OCI-LY7 (cell line): ENCODE results near the gene TWNK. TPM values are rescaled to one million over a fixed set of nuclear protein-coding genes. Genes with fewer than 3 reads are reported as not detected.

Source experiments
- BruUV-seq: library from RNA; stranded (reverse); fragments of 400-500 nt; replicated peaks from 2 replicates; lab custom pipeline; 2021; lab: Mats Ljungman, UMichigan
- CTCF ChIA-PET: fragments of 300-600 bp; sonication (Branson Sonifier 250); formaldehyde crosslinking; loops from one replicate; lab custom pipeline; 2022; ENCODE audit warnings: antibody characterized with exemption; ENCODE audit not compliant: unreplicated experiment; lab: Charles Lee
- POLR2A ChIA-PET: fragments of 300-600 bp; sonication (Branson Sonifier 250); formaldehyde crosslinking; loops from one replicate; lab custom pipeline; 2022; ENCODE audit warnings: antibody characterized with exemption; lab: Charles Lee
- DNase-seq: peaks from one replicate; pipeline ENCODE4 v3.0.0-alpha.2; 2015; ENCODE audit warnings: low spot score
- H2AFZ ChIP-seq: fragments of 200-600 bp; sonication (generic), shearing (Covaris generic); 2 replicates; pipeline ENCODE4 v1.6.1; 2014; ENCODE audit warnings: mild to moderate bottlenecking, antibody characterized with exemption, low read length, moderate library complexity
- H3K27ac ChIP-seq: fragments of 200-600 bp; sonication (generic); 2 replicates; pipeline ENCODE4 v1.5.1; 2014; ENCODE audit warnings: mixed run types, low read depth, mild to moderate bottlenecking, moderate library complexity, low read length, inconsistent platforms; ENCODE audit not compliant: poor library complexity, severe bottlenecking
- H3K36me3 ChIP-seq: fragments of 200-600 bp; sonication (generic); 2 replicates; pipeline ENCODE4 v1.6.1; 2014; ENCODE audit warnings: mild to moderate bottlenecking, antibody characterized with exemption, low read length, moderate library complexity, mixed read lengths; ENCODE audit not compliant: insufficient read depth
- H3K4me1 ChIP-seq: fragments of 200-600 bp; sonication (generic); 2 replicates; pipeline ENCODE4 v1.5.1; 2014; ENCODE audit warnings: mild to moderate bottlenecking, low read length; ENCODE audit not compliant: insufficient read depth, poor library complexity, severe bottlenecking
- H3K4me2 ChIP-seq: fragments of 200-600 bp; sonication (generic); 2 replicates; pipeline ENCODE4 v1.6.1; 2014; ENCODE audit warnings: mild to moderate bottlenecking, low read length
- H3K4me3 ChIP-seq: fragments of 200-600 bp; sonication (generic); 2 replicates; pipeline ENCODE4 v1.5.1; 2014; ENCODE audit warnings: mild to moderate bottlenecking, low read depth, low read length; ENCODE audit not compliant: poor library complexity, severe bottlenecking
- H3K79me2 ChIP-seq: fragments of 200-600 bp; sonication (generic); 2 replicates; pipeline ENCODE4 v1.6.1; 2016; ENCODE audit warnings: low read depth, mild to moderate bottlenecking, low read length, moderate library complexity, mixed read lengths; ENCODE audit not compliant: insufficient read depth
- H3K9me2 ChIP-seq: fragments of 200-600 bp; sonication (generic); 2 replicates; pipeline ENCODE4 v1.6.1; 2016; ENCODE audit warnings: mild to moderate bottlenecking, low read length, mixed read lengths; ENCODE audit not compliant: insufficient read depth
- H3K9me3 ChIP-seq: fragments of 200-600 bp; sonication (generic); 2 replicates; pipeline ENCODE4 v1.6.1; 2014; ENCODE audit warnings: mild to moderate bottlenecking, mixed run types, low read length, mixed read lengths
- H4K20me1 ChIP-seq: fragments of 200-600 bp; sonication (generic); 2 replicates; pipeline ENCODE4 v1.6.1; 2014; ENCODE audit warnings: mild to moderate bottlenecking, antibody characterized with exemption, low read length, moderate library complexity, mixed read lengths; ENCODE audit not compliant: insufficient read depth
- EZH2phosphoT487 ChIP-seq: fragments of 200-600 bp; sonication (generic); IDR thresholded peaks from 2 replicates; pipeline ENCODE4 v1.6.1; 2018; ENCODE audit warnings: low read depth, borderline replicate concordance, mild to moderate bottlenecking, mixed run types, antibody characterized with exemption, low read length, moderate library complexity, mixed read lengths
- intact Hi-C: fragments of 100-400 bp; cut with micrococcal nuclease; formaldehyde crosslinking; loops from one replicate; pipeline ENCODE4 v1.10.0; 2022; ENCODE audit not compliant: unreplicated experiment
- microRNA-seq: library from miRNA; unstranded; fragments of <30 nt; microRNA quantifications from one replicate; pipeline ENCODE4 v1.2.0, GENCODE V29; 2022; ENCODE audit warnings: borderline replicate concordance
- small RNA-seq: library from RNA; depleted of rRNA; stranded (forward); fragments of <200 nt; gene quantifications from one replicate; pipeline ENCODE3, GENCODE V24; 2014
- total RNA-seq, 2 experiments: library from RNA; depleted of rRNA in 1 of 2; stranded (reverse); fragments of >200 nt in 1 of 2; shearing (Covaris generic) in 1 of 2; gene quantifications; 2 replicates each; pipeline ENCODE4 v1.2.3, GENCODE V29; 2014 to 2022
- TF ChIP-seq, protein P1 (sequence below): fragments of 200-600 bp; sonication (generic); conservative IDR thresholded peaks from 2 replicates; pipeline ENCODE4 v1.5.1; 2014; ENCODE audit warnings: mild to moderate bottlenecking, antibody characterized with exemption, low read length, moderate library complexity, mixed read lengths

TWNK gene
- total RNA-seq, 2 experiments from 2014 or later: 15.8 to 21.7 TPM

DNA sequence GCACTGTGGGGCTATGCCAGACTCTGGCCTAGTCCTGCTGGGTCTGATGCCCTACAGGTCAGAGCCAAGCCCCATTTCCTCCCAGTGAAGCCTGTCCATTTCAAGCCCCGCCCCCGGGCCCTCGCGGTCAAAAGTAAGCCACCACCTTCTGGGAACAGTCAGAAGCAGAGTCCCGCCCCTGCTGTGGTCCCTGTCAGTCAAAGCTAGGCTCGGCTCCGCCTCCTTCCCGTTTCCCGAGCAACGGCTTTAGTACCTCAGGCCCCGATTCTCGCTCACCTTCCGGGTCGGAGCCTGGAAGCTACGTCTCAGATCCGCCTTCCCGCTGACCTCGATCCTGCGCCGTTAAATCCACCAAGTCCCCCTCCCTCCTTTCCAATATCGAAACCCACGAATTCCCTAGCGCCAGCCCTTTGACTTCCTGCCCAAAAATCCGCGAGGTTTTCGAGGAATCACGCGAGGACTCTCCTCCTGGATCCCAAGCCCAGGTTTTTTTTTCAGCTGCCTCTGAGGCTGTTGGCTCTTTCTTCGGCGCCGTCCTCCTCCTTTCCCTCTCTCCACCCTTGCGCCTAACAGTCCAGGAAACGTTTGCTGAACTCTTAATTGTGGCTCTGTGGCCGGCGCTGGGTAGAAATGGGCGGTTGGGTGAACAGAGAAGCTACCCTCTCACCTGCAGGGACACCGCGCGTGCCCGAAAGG is 55.5 kb downstream of the TWNK start:
- TF ChIP-seq, protein P1, sequence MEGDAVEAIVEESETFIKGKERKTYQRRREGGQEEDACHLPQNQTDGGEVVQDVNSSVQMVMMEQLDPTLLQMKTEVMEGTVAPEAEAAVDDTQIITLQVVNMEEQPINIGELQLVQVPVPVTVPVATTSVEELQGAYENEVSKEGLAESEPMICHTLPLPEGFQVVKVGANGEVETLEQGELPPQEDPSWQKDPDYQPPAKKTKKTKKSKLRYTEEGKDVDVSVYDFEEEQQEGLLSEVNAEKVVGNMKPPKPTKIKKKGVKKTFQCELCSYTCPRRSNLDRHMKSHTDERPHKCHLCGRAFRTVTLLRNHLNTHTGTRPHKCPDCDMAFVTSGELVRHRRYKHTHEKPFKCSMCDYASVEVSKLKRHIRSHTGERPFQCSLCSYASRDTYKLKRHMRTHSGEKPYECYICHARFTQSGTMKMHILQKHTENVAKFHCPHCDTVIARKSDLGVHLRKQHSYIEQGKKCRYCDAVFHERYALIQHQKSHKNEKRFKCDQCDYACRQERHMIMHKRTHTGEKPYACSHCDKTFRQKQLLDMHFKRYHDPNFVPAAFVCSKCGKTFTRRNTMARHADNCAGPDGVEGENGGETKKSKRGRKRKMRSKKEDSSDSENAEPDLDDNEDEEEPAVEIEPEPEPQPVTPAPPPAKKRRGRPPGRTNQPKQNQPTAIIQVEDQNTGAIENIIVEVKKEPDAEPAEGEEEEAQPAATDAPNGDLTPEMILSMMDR: no peak
- no peak for TF ChIP-seq EZH2phosphoT487
- H2AFZ ChIP-seq: peak overlapping the region; percentile 94; the same call in 1 of the 2 replicates
- H4K20me1 ChIP-seq: no peaks in the 10 kb centered on the region
- H3K79me2 ChIP-seq: no peaks in the 10 kb centered on the region
- POLR2A ChIA-PET: interaction anchor here (0.5 to 2.3 kb wide), 10 partner anchors 9 to 1706 kb away, joined by 3 to 10 read pairs (median 4); partner anchors contain the start of gene KAZALD1
- DNase-seq: peak; percentile 89
- H3K9me3 ChIP-seq: no peaks in the 10 kb centered on the region
- no peaks in the 10 kb centered on the region for H3K36me3 ChIP-seq
- no peak overlapping the region for H3K27ac ChIP-seq
- H3K4me3 ChIP-seq: peak overlapping the region; percentile 69
- intact Hi-C loops: no loop called here
- CTCF ChIA-PET: interaction anchor here (0.6 to 1.4 kb wide), 4 partner anchors 8 to 99 kb away, joined by 3 to 6 read pairs (median 4); no protein-coding TSS in a partner anchor
- H3K4me2 ChIP-seq: peak overlapping the region; percentile 89
- BruUV-seq: no TSS peak
- peaks cover 32% of the 10 kb centered on the region for H3K4me1 ChIP-seq
- no peaks in the 10 kb centered on the region for H3K9me2 ChIP-seq

DNA sequence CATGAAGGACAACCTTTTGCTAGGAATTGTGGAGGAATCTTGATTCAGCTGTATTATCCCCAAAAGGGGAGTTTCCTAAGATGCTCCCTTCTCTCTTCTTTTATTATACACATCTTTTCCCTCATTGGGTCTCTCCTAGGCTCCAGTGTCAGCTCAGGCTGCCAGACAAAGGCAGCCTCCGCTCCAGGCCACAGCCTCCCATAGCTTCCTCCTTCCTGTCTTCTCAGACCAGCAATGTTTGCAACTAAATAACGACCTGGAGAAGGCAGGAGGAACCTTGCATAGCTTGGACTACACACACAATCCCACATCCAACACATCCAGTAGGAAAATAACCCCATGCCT is 56.0 kb downstream of the TWNK start:
- no TSS peak for BruUV-seq
- TF ChIP-seq, protein P1: no peak

More for the DNA sequence above, 56.0 kb downstream of the TWNK start:
- Histone ChIP-seq H3K4me2 (peak overlapping the region; percentile 89), H3K4me1 (peaks cover 32% of the 10 kb centered on the region), H3K36me3 (no peaks in the 10 kb centered on the region), H2AFZ (peak overlapping the region; percentile 94; the same call in 1 of the 2 replicates), H3K4me3 (peak overlapping the region; percentile 69), H3K79me2 (no peaks in the 10 kb centered on the region), H4K20me1 (no peaks in the 10 kb centered on the region), H3K9me2 (no peaks in the 10 kb centered on the region), H3K9me3 (no peaks in the 10 kb centered on the region), H3K27ac (no peak overlapping the region)
- DNase-seq: no peak
- intact Hi-C loops: no loop called here
- ChIA-PET POLR2A (interaction anchor here (0.5 to 2.3 kb wide), 11 partner anchors 8 to 1706 kb away, joined by 3 to 10 read pairs (median 4); partner anchors contain the start of gene KAZALD1), CTCF (interaction anchor here (0.6 to 1.4 kb wide), 4 partner anchors 7 to 99 kb away, joined by 3 to 6 read pairs (median 4); no protein-coding TSS in a partner anchor)

Small RNA genes within 50 kb of the gene (microRNA-seq; reads per million reads assigned to microRNA genes)
- gene MIR608: not detected

Small RNA genes within 50 kb of the gene (small RNA-seq; reads per million reads assigned to genes)
- gene MIR608: not detected

Other genes starting within 250 kb of the TWNK start
- not detected in 2 replicates for gene PAX2, start 242.0 kb upstream of the TWNK start, total RNA-seq (2014; rRNA removed; shearing (Covaris generic))
- gene PAX2, start 242.0 kb upstream of the TWNK start, total RNA-seq (2022): not detected in 2 replicates
- 50.9 and 58.2 TPM in 2 replicates for gene SLF2, start 74.6 kb upstream of the TWNK start, total RNA-seq (2014; rRNA removed; shearing (Covaris generic))
- 52.1 and 52.3 TPM in 2 replicates for gene SLF2, start 74.6 kb upstream of the TWNK start, total RNA-seq (2022)
- gene SEMA4G, start 18.0 kb upstream of the TWNK start, total RNA-seq (2014; rRNA removed; shearing (Covaris generic)): 0.41 TPM in 1 of 2 replicates, not detected in the other
- 0.17 and 0.21 TPM in 2 replicates for gene SEMA4G, start 18.0 kb upstream of the TWNK start, total RNA-seq (2022)
- 51.9 and 56.2 TPM in 2 replicates for gene MRPL43, start within 50 bp of the TWNK start, total RNA-seq (2014; rRNA removed; shearing (Covaris generic))
- gene MRPL43, start within 50 bp of the TWNK start, total RNA-seq (2022): 49.8 and 53.8 TPM in 2 replicates
- gene LZTS2, start 12.3 kb downstream of the TWNK start, total RNA-seq (2014; rRNA removed; shearing (Covaris generic)): 10.4 and 13.6 TPM in 2 replicates
- gene LZTS2, start 12.3 kb downstream of the TWNK start, total RNA-seq (2022): 20.3 and 20.5 TPM in 2 replicates
- gene PDZD7, start 43.6 kb downstream of the TWNK start, total RNA-seq (2014; rRNA removed; shearing (Covaris generic)): 1.4 and 2.1 TPM in 2 replicates
- 1.6 and 1.8 TPM in 2 replicates for gene PDZD7, start 43.6 kb downstream of the TWNK start, total RNA-seq (2022)
- 0.41 TPM in 1 of 2 replicates, not detected in the other for gene SFXN3, start 43.7 kb downstream of the TWNK start, total RNA-seq (2014; rRNA removed; shearing (Covaris generic))
- gene SFXN3, start 43.7 kb downstream of the TWNK start, total RNA-seq (2022): 0.11 TPM in 1 of 2 replicates, not detected in the other
- 9.7 and 18.8 TPM in 2 replicates for gene KAZALD1, start 74.4 kb downstream of the TWNK start, total RNA-seq (2014; rRNA removed; shearing (Covaris generic))
- gene KAZALD1, start 74.4 kb downstream of the TWNK start, total RNA-seq (2022): 32.2 and 36.4 TPM in 2 replicates
- not detected in 2 replicates for gene TLX1, start 143.8 kb downstream of the TWNK start, total RNA-seq (2014; rRNA removed; shearing (Covaris generic))
- gene TLX1, start 143.8 kb downstream of the TWNK start, total RNA-seq (2022): not detected in 2 replicates
- not detected in 2 replicates for gene LBX1, start 241.9 kb downstream of the TWNK start, total RNA-seq (2014; rRNA removed; shearing (Covaris generic))
- not detected in 2 replicates for gene LBX1, start 241.9 kb downstream of the TWNK start, total RNA-seq (2022)